BE2C (cell line): ENCODE results near the gene NDFIP1.

ENCODE experiments used
- DNase-seq: peaks from one replicate; pipeline ENCODE4 v3.0.0-alpha.2; 2020
- H3K27me3 ChIP-seq: fragments of 250-450 bp; sonication (Bioruptor Pico); 2 replicates; pipeline ENCODE4 v1.5.1; 2020; ENCODE audit warnings: mild to moderate bottlenecking
- H3K36me3 ChIP-seq: fragments of 250-450 bp; sonication (Bioruptor Pico); 2 replicates; pipeline ENCODE4 v1.5.1; 2020; ENCODE audit warnings: mild to moderate bottlenecking
- H3K4me1 ChIP-seq: fragments of 250-450 bp; sonication (Bioruptor Pico); 2 replicates; pipeline ENCODE4 v1.5.1; 2020
- H3K4me3 ChIP-seq: 2 replicates; pipeline ENCODE4 v1.5.1; 2011; ENCODE audit warnings: low read depth, low read length
- H3K9me3 ChIP-seq: fragments of 250-450 bp; sonication (Bioruptor Pico); 2 replicates; pipeline ENCODE4 v1.5.1; 2020
- TF ChIP-seq, protein P1 (sequence below): IDR thresholded peaks from 2 replicates; pipeline ENCODE4 v1.5.1; 2012; ENCODE audit warnings: mild to moderate bottlenecking, low read depth, low read length

Gene NDFIP1

DNA sequence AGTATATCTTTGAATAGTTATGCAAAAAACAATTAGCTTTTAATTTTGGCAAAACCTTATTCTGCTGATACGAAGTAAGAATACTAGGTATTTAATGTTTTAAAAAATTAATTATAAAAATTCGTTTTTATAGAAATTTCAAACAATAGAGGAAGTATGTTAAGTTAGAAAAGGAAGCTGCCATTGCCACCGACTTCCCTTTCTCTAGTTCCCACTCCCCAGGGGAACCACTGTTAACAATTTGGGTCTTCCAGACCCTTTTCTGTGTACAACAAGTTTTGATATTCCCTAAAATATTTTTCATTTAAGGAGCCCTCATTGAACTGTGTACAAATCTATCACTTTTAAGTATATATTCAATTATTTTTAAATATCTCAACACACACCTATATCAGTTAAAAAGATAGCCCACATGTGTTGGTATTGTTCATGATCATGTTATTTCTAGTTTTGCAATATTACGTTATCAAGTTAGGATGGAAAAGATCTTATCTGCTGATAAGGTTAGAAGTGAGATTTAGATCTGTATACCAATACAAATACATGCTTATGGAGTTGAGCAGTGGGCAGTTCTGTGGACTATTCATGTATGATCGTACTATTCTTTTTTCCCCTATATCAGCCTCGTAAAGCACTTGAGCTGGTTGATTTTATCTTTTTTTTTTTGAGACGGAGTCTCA is 25.9 kb downstream of the NDFIP1 start:
- Histone ChIP-seq H3K4me3 (no peak overlapping the region), H3K9me3 (no peaks in the 10 kb centered on the region), H3K27me3 (no peaks in the 10 kb centered on the region), H3K4me1 (no peaks in the 10 kb centered on the region), H3K36me3 (peaks cover 41% of the 10 kb centered on the region)
- DNase-seq = no peak
- TF ChIP-seq, protein P1, sequence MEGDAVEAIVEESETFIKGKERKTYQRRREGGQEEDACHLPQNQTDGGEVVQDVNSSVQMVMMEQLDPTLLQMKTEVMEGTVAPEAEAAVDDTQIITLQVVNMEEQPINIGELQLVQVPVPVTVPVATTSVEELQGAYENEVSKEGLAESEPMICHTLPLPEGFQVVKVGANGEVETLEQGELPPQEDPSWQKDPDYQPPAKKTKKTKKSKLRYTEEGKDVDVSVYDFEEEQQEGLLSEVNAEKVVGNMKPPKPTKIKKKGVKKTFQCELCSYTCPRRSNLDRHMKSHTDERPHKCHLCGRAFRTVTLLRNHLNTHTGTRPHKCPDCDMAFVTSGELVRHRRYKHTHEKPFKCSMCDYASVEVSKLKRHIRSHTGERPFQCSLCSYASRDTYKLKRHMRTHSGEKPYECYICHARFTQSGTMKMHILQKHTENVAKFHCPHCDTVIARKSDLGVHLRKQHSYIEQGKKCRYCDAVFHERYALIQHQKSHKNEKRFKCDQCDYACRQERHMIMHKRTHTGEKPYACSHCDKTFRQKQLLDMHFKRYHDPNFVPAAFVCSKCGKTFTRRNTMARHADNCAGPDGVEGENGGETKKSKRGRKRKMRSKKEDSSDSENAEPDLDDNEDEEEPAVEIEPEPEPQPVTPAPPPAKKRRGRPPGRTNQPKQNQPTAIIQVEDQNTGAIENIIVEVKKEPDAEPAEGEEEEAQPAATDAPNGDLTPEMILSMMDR = no peak

DNA sequence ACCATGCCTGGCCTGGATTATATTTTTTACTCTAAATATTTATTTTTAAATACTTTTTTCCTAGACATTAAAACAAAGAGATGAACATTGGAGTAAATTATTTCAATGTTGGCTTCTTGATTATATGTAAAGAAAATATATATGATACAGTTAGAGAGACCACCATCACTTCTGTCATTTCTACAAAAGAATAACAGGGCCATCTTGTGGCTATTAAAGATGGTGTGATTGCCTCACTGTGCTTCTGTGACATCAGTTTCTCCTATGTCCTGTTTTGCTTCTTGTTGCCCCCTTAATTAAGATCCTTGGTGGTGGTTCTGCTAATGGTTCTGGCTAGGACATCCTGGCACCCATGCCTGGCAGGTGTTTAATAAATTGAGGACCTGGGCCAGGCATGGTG is 32.9 kb downstream of the NDFIP1 start:
- H3K9me3 ChIP-seq = no peaks in the 10 kb centered on the region
- DNase-seq = no peak
- peaks cover 59% of the 10 kb centered on the region for H3K36me3 ChIP-seq
- no peak overlapping the region for H3K4me3 ChIP-seq
- H3K27me3 ChIP-seq = no peaks in the 10 kb centered on the region
- TF ChIP-seq, protein P1 = peak; percentile 46
- H3K4me1 ChIP-seq = no peaks in the 10 kb centered on the region

DNA sequence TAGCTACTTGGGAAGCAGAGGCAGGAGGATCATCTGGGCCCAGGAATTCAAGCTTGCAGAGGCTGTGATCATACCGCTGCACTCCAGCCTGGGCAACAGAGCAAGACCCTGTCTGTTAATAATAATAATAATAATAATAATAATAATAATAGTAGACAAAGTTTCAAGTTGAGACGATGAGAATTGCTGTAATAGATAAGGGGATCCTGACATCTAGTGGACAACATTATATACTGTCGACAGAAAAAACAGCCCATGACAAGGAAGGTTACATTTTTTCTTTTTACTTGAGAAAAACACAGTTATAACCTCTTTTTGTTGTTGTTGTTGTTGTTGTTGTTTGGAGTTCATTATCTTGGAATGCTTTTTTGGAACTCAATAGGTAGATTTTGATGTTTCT is 35.3 kb downstream of the NDFIP1 start:
- no peaks in the 10 kb centered on the region for H3K27me3 ChIP-seq
- TF ChIP-seq, protein P1 = peak; percentile 51

DNA sequence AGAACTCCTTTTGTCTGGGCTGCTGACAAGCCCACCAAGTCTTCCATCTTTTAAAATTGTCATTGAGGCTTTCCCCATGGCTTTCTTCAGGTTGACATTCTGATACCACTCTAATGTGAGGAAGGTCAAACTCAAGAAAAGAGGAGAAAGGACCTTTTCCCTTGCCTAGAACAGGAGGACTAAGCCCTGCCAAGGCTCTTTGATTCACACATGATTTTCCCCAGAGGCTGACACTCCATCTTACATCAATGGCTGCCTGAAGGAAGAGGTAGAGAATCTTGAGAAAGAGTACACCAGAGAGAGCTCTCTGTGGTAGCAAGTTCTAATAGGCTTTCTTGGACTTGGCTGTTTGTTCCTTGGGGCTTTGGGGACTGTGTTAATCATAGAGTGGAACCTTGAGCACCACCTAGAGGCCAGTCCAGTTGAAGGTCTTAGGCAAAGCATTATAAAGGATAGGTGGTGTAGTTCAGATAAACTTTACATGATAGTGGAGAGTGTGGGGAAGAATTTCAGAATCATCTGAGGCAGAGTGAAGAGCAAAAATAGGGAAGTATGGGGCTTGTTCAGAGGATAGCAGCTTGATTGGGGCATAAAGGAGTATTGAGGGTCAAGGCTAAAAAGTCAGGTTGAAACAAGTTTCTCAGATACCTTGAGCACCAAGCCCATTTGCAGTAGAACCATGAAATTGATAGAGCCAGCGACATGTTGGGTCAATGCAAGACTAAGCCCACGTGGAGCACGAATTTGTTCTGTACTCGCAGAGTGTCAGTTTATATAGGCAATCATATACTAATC is 36.7 kb downstream of the NDFIP1 start:
- H3K4me1 ChIP-seq = no peaks in the 10 kb centered on the region
- H3K27me3 ChIP-seq = no peaks in the 10 kb centered on the region
- TF ChIP-seq, protein P1 = peak; percentile 93
- H3K4me3 ChIP-seq = no peak overlapping the region
- DNase-seq = peak; percentile 77
- H3K9me3 ChIP-seq = no peaks in the 10 kb centered on the region
- peaks cover 61% of the 10 kb centered on the region for H3K36me3 ChIP-seq

More for the DNA sequence above, 35.3 kb downstream of the NDFIP1 start:
- Histone ChIP-seq H3K9me3 (no peaks in the 10 kb centered on the region), H3K36me3 (peaks cover 64% of the 10 kb centered on the region), H3K4me3 (no peak overlapping the region), H3K4me1 (no peaks in the 10 kb centered on the region)
- DNase-seq = no peak

DNA sequence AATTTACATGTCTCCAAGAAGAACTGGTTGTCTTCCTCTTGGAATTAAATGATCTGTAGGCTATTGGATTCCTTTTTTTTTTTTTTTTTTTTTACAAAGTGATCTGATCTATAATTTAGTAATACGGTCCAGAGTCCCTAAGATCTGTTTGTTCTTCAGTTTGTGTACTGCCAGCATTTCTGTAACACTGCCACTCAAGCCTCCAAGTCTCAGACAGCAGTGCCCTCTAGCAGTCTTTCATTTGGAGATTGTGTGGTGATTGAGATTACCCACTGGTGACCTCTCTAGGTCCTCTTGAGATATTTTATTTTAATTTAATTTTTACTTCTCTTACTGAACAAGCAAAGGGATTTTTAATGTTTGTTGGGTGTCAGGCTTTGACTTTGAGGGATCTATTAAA is 40.8 kb downstream of the NDFIP1 start:
- peaks cover 47% of the 10 kb centered on the region for H3K36me3 ChIP-seq
- TF ChIP-seq, protein P1 = no peak
- DNase-seq = no peak
- no peaks in the 10 kb centered on the region for H3K27me3 ChIP-seq
- H3K4me3 ChIP-seq = no peak overlapping the region
- no peaks in the 10 kb centered on the region for H3K9me3 ChIP-seq
- H3K4me1 ChIP-seq = peaks cover 9% of the 10 kb centered on the region

DNA sequence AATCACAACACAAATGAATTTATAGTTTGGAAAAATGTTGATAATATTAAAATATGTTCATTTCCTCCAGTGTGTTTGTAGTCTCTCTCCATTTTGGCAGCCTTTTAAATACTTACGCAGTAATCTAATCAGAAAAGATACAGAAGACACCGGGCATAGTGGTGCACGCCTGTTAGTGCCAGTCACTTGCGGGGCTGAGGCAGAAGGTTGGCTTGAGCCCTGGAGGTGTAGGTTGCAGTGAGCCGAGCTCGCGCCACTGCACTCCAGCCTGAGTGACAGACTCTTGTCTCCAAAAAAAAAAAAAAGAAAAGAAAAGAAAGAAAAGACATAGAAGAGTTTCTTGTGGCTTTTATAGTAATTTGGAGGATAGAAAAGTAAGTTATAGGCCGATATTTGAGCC is 41.9 kb downstream of the NDFIP1 start:
- Histone ChIP-seq H3K27me3 (no peaks in the 10 kb centered on the region), H3K4me1 (peaks cover 9% of the 10 kb centered on the region), H3K9me3 (no peaks in the 10 kb centered on the region), H3K4me3 (no peak overlapping the region), H3K36me3 (peaks cover 36% of the 10 kb centered on the region)
- TF ChIP-seq, protein P1 = no peak
- DNase-seq = peak; percentile 11
